ENCODE results near the gene SBF1.

The SBF1 gene, protein sequence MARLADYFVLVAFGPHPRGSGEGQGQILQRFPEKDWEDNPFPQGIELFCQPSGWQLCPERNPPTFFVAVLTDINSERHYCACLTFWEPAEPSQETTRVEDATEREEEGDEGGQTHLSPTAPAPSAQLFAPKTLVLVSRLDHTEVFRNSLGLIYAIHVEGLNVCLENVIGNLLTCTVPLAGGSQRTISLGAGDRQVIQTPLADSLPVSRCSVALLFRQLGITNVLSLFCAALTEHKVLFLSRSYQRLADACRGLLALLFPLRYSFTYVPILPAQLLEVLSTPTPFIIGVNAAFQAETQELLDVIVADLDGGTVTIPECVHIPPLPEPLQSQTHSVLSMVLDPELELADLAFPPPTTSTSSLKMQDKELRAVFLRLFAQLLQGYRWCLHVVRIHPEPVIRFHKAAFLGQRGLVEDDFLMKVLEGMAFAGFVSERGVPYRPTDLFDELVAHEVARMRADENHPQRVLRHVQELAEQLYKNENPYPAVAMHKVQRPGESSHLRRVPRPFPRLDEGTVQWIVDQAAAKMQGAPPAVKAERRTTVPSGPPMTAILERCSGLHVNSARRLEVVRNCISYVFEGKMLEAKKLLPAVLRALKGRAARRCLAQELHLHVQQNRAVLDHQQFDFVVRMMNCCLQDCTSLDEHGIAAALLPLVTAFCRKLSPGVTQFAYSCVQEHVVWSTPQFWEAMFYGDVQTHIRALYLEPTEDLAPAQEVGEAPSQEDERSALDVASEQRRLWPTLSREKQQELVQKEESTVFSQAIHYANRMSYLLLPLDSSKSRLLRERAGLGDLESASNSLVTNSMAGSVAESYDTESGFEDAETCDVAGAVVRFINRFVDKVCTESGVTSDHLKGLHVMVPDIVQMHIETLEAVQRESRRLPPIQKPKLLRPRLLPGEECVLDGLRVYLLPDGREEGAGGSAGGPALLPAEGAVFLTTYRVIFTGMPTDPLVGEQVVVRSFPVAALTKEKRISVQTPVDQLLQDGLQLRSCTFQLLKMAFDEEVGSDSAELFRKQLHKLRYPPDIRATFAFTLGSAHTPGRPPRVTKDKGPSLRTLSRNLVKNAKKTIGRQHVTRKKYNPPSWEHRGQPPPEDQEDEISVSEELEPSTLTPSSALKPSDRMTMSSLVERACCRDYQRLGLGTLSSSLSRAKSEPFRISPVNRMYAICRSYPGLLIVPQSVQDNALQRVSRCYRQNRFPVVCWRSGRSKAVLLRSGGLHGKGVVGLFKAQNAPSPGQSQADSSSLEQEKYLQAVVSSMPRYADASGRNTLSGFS (N-terminal part only)

GRCh38 chr22:50474710-50475651 is at the start of gene SBF1:
Gene SBF1, minus strand, starts transcription at chr22:50475035. Its CDS starts 195 bp downstream, at chr22:50474840.
- peak within 1 kb of the TSS; percentile 63 for H3K27ac ChIP-seq
- TF ChIP-seq, protein P1, sequence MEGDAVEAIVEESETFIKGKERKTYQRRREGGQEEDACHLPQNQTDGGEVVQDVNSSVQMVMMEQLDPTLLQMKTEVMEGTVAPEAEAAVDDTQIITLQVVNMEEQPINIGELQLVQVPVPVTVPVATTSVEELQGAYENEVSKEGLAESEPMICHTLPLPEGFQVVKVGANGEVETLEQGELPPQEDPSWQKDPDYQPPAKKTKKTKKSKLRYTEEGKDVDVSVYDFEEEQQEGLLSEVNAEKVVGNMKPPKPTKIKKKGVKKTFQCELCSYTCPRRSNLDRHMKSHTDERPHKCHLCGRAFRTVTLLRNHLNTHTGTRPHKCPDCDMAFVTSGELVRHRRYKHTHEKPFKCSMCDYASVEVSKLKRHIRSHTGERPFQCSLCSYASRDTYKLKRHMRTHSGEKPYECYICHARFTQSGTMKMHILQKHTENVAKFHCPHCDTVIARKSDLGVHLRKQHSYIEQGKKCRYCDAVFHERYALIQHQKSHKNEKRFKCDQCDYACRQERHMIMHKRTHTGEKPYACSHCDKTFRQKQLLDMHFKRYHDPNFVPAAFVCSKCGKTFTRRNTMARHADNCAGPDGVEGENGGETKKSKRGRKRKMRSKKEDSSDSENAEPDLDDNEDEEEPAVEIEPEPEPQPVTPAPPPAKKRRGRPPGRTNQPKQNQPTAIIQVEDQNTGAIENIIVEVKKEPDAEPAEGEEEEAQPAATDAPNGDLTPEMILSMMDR (conservative IDR thresholded peaks at IDR 0.05) = no peak

DNA sequence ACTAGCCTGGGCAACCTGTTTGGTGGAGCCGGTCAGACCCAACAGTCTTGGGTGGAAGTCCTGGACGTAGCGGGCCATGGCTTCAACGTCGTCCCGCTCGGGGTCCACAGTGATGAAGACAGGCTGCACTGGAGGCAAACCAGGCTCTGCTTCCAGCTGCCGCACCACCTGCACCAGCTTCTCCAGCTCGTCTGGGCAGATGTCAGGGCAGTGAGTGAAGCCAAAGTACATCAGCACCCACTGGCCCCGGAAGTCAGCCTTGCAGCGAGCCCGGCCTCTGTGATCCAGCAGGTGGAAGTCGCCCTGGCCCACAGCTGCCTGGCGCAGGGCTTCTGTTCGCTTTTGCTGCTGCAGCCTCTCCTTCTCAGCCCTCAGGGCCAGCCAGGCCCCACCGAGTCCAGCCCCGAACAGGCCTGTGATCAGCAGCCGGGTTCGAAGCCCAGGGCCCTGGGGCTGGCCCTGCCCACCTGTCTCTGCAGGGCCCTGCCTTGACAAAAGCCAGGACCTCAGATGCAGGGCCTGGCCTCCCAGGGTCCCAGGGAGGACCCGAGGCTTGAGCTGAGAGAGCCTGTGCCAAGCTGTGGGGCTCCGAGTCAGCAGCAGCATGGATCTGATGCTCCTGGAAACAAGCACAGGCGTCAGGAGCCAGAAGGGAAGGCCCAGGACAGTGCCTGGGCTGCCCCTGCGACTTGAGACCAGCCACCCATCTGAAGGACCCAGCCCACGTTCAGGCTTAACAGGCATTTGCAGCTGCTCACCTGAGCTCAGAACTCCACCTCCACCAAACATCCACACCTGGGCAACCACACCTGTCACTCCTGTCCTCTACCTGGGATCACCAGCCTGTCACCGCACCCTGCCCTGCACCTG is 49.2 kb upstream of the SBF1 start:
- TF ChIP-seq, protein P1 (conservative IDR thresholded peaks at IDR 0.05) = no peak
- H3K27ac ChIP-seq = peak overlapping the region; percentile 91

- H3K27ac ChIP-seq = no peak overlapping the region
- TF ChIP-seq, protein P1 (conservative IDR thresholded peaks at IDR 0.05) = no peak
Observed at GRCh38 chr22:50523458-50523805, 48.6 kb upstream of the SBF1 start.

DNA sequence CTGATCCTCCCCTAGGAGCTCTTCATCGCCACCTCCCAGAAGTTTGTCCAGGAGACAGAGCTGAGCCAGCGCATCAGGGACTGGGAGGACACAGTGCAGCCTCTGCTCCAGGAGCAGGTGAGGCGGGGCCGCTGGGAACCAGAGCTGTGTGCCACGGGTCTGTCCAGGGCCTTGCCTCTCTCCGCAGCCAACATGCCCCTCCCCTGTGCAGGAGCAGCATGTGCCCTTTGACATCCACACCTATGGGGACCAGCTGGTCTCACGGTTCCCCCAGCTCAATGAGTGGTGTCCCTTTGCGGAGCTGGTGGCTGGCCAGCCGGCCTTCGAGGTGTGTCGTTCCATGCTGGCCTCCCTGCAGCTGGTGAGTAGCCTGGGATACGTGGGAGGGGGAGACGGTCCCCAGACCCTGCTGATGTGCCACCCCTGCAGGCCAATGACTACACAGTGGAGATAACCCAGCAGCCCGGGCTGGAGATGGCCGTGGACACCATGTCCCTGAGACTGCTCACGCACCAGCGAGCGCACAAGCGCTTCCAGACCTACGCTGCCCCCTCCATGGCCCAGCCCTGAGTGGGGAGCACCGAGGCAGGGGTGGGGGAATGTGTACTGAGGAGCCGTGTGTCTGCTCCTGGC is 48.1 kb upstream of the SBF1 start:
- H3K27ac ChIP-seq = no peak overlapping the region
- TF ChIP-seq, protein P1 (conservative IDR thresholded peaks at IDR 0.05) = no peak

DNA sequence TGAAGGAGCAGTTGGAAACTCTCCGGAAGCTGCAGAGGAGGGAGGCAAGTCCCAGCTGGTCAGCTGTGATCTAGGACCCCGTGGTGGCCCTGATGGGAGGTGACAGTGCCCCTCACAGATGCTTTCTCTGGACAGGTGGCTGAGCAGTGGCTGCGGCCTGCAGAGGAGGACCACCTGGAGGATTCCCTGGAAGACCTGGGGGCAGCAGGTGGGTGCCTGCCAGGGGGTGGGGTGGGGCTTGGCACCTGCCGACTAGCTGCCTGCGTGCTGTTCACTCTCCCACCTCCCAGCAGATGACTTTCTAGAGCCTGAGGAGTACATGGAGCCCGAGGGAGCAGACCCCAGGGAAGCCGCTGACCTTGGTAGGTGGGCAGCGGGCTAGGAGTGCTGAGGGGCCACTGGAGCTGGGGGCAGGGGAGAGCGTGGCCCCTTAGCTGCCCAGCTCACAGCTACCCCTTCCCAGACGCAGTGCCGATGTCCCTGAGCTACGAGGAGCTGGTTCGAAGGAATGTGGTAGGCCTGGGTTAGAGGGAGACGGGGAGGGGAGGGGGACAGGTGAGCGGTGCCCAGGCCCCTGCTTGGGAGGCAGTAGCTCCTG is 47.5 kb upstream of the SBF1 start:
- TF ChIP-seq, protein P1 (conservative IDR thresholded peaks at IDR 0.05) = no peak
- H3K27ac ChIP-seq = no peak overlapping the region

Measured in VCaP (cell line).